Lower lobe of right lung (tissue), 2 donors: ENCODE data around the gene DMAC2. TPM values are rescaled to one million over a fixed set of nuclear protein-coding genes. Genes with fewer than 3 reads are reported as not detected.
"Not testable (repeated sequence)": the region's sequence is repeated elsewhere in the genome, so short reads cannot be mapped to it uniquely, and the experiment has no call there.

Experiments
- ATAC-seq, 2 donors: fragments of 200-7000 bp; cut with Tn5 transposase; one replicate each; pipeline ENCODE4 v1.9.1; 2020 to 2022; ENCODE audit warnings: mild to moderate bottlenecking in 2 of 2, moderate library complexity in 2 of 2
- DNase-seq: peaks from one replicate; pipeline ENCODE4 v3.0.0-alpha.2; 2020
- H3K27ac ChIP-seq: fragments of 200-600 bp; one replicate; pipeline ENCODE4 v1.8.0; 2022
- H3K27me3 ChIP-seq: fragments of 200-600 bp; one replicate; pipeline ENCODE4 v1.8.0; 2022; ENCODE audit warnings: low read depth
- H3K36me3 ChIP-seq: fragments of 200-600 bp; one replicate; pipeline ENCODE4 v1.8.0; 2022; ENCODE audit warnings: mild to moderate bottlenecking
- H3K4me1 ChIP-seq: fragments of 200-600 bp; one replicate; pipeline ENCODE4 v1.8.0; 2022
- H3K4me3 ChIP-seq: fragments of 200-600 bp; one replicate; pipeline ENCODE4 v1.8.0; 2022; ENCODE audit warnings: mild to moderate bottlenecking
- H3K9me3 ChIP-seq: fragments of 200-600 bp; one replicate; pipeline ENCODE4 v1.8.0; 2022
- intact Hi-C: fragments of 100-400 bp; cut with DNase I; formaldehyde crosslinking; loops from one replicate; pipeline ENCODE4 v1.11.0; 2022
- total RNA-seq: library from RNA; stranded (reverse); fragmentation: NEBNext Ultra II Directional; extraction: Animal tissue kit (Norgen Biotek cat#: 25700); gene quantifications from one replicate; pipeline ENCODE4 v1.2.1, GENCODE V29; 2021
- TF ChIP-seq, protein P1 (sequence below): fragments of 200-600 bp; IDR thresholded peaks from one replicate; pipeline ENCODE4 v1.8.0; 2022; ENCODE audit warnings: antibody characterized with exemption, mild to moderate bottlenecking
- donor health status: DM: no; HTN: yes; CAD: no; lungs with severe emphysema.

Gene DMAC2
- total RNA-seq, 1 donor from 2014 or later = 57.7 TPM

DNA sequence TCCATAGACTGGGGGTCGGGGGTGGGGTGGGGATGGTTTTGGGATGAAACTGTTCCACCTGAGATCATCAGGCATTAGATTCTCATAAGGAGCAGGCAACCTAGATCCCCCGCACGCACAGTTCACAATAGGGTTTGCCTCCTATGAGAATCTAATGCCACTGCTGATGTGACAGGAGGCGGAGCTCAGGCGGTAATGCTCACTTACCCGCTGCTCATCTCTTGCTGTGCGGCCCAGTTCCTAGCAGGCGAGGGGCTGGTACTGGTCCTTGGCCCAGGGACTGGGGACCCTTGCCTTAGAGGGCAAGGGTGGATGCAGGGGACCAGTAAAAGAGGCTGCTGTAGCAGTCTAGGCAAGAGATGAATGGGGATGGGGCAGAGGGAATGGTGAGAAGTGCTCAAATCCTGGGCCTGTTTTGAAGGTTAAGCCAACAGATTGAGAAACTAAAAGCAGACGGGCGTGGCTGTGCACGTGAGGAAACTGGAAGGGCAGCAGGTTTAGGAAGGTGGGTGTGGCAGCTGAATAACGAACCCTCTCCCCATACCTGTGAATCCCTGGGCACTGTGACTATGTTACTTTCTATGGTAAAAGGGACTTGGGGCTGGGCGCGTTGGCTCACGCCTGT, 1.7 kb upstream of the DMAC2 start:
- intact Hi-C loops = no loop called here
- TF ChIP-seq, protein P1, sequence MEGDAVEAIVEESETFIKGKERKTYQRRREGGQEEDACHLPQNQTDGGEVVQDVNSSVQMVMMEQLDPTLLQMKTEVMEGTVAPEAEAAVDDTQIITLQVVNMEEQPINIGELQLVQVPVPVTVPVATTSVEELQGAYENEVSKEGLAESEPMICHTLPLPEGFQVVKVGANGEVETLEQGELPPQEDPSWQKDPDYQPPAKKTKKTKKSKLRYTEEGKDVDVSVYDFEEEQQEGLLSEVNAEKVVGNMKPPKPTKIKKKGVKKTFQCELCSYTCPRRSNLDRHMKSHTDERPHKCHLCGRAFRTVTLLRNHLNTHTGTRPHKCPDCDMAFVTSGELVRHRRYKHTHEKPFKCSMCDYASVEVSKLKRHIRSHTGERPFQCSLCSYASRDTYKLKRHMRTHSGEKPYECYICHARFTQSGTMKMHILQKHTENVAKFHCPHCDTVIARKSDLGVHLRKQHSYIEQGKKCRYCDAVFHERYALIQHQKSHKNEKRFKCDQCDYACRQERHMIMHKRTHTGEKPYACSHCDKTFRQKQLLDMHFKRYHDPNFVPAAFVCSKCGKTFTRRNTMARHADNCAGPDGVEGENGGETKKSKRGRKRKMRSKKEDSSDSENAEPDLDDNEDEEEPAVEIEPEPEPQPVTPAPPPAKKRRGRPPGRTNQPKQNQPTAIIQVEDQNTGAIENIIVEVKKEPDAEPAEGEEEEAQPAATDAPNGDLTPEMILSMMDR = no peak
- H3K27me3 ChIP-seq = no peaks in the 10 kb centered on the region

DNA sequence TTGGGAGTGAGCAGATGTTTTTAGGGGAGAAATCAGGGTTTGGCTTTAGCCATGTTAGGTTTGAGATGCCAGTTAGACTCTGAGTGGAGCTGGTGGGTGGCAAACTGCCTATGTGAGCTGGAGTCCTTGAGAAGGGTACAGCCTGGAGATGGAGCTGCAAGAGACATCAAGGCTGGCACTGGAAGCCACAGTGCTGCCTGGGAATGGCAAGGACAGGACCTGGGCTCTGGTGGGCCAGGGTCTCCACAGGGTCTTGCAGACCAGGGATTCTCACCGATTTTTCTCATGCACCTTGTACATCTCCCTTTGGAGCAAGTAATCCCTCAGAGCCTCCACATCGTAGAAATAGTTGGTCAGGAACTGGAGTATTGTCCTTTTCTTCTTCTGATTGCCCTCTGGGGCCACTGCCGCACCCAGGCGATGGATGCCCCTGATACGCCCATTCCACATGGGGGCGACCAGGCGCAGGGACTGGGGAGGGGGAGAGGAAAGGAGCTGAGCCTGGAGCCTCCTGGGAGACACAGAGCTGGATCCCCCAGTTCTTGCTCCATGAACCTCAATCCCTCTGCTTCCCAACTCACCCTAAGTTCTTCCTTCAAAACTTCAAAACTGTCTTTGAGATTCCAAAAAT, 1.7 kb downstream of the DMAC2 start:
- no peak for DNase-seq
- Histone ChIP-seq H3K36me3 (peaks cover 35% of the 10 kb centered on the region), H3K27me3 (no peaks in the 10 kb centered on the region), H3K9me3 (no peaks in the 10 kb centered on the region), H3K4me1 (peaks cover 20% of the 10 kb centered on the region), H3K27ac (no peak overlapping the region), H3K4me3 (no peak overlapping the region)
- no peak for ATAC-seq
- TF ChIP-seq, protein P1 = no peak
- intact Hi-C loops = no loop called here

More for the DNA sequence above, 1.7 kb upstream of the DMAC2 start:
- no peak overlapping the region for H3K27ac ChIP-seq
- ATAC-seq = no peak
- H3K36me3 ChIP-seq = peaks cover 17% of the 10 kb centered on the region
- no peak overlapping the region for H3K4me3 ChIP-seq
- H3K4me1 ChIP-seq = peaks cover 20% of the 10 kb centered on the region
- no peak for DNase-seq
- no peaks in the 10 kb centered on the region for H3K9me3 ChIP-seq

DNA sequence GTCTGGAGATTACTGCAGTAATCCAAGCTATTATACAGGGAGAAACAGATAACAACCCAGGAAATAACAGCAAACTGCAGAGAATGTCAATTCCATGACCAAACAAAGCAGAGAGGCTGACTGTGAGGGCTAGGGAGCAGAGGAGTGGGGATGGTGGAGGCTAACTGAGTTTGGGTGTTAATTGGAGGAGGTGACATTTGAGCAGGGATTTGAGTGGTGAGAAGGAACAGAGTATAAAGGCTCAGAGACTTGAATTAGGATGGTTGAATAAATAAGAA, 3.1 kb downstream of the DMAC2 start:
- Histone ChIP-seq H3K4me3 (no peak overlapping the region), H3K27ac (no peak overlapping the region), H3K27me3 (no peaks in the 10 kb centered on the region), H3K4me1 (peaks cover 20% of the 10 kb centered on the region), H3K36me3 (peaks cover 45% of the 10 kb centered on the region), H3K9me3 (no peaks in the 10 kb centered on the region)
- DNase-seq = no peak
- ATAC-seq = no peak
- intact Hi-C loops = no loop called here
- TF ChIP-seq, protein P1 = no peak

DNA sequence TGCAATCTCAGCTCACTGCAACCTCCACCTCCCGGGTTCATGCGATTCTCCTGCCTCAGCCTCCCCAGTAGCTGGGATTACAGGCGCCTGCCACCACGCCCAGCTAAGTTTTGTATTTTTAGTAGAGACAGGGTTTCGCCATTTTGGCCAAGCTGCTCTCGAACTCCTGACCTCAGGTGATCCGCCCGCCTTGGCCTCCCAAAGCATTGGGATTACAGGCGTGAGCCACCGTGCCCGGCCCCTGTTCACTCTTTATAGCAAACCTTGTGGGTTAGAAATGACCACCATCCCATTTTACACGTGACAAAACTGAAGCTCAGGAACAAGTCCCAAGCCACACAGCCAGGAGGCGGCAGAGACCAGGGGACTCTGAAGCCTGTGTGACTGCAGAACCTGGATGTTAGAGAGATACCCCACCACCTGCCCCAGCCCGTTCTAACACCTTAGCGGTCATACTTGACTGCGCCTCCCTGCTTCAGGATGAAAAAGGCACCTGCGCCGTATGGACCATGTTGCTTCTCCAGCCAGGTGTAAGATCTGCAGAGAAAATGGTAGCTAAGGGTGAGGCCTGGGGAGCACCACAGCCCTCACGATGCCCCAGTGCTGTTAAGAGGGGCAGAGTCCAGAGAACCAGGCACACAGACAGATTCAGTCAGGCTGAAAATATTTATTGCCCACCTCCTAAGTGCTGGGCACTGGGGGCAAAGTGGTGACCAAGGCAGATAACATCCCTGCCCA, 3.6 kb downstream of the DMAC2 start:
- DNase-seq (no peak), ATAC-seq (no peak)
- intact Hi-C loops = no loop called here
- H3K4me1 ChIP-seq = peaks cover 20% of the 10 kb centered on the region
- H3K27me3 ChIP-seq = no peaks in the 10 kb centered on the region
- no peaks in the 10 kb centered on the region for H3K9me3 ChIP-seq
- TF ChIP-seq, protein P1 = no peak
- H3K4me3 ChIP-seq = no peak overlapping the region
- H3K27ac ChIP-seq = no peak overlapping the region
- peaks cover 50% of the 10 kb centered on the region for H3K36me3 ChIP-seq

DNA sequence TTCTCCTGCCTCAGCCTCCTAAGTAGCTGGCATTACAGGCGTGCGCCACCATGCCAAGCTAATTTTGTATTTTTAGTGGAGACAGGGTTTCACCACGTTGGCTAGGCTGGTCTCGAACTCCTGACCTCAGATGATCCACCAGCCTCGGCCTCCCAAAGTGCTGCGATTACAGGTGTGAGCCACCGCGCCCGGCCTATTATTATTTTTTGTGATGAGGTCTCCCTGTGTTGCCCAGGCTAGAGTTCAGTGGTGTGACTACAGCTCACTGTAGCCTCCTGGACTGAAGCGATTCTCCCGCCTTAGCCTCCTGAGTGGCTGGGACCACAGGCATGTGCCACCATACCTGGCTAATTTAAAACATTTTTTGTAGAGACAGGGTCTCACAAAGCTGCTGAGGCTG, 4.3 kb downstream of the DMAC2 start:
- Histone ChIP-seq H3K36me3 (peaks cover 56% of the 10 kb centered on the region), H3K4me1 (peaks cover 18% of the 10 kb centered on the region)
- H3K4me3 ChIP-seq, H3K27me3 ChIP-seq, intact Hi-C loops, H3K27ac ChIP-seq, H3K9me3 ChIP-seq, ATAC-seq, DNase-seq: not testable (repeated sequence)

DNA sequence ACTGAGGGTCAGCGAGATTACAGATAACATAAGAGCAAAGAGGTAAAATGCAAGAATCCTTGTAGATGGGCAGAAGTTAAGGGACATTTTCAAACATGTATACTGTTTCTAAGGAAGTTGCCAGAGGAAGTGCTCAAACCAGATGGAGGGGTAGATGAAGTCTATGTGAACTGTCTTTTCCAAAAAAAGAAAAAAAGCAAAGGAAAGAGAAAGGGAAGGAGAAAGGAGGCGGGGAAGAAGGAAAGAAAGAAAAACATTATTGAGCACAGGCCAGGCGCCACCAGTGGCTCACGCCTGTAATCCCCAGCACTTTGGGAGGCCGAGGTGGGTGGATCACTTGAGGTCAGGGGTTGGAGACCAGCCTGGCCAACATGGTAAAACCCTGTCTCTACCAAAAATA, 5.3 kb downstream of the DMAC2 start:
- Histone ChIP-seq H3K4me1 (peaks cover 12% of the 10 kb centered on the region), H3K4me3 (no peak overlapping the region), H3K27me3 (no peaks in the 10 kb centered on the region), H3K27ac (no peak overlapping the region), H3K36me3 (peaks cover 56% of the 10 kb centered on the region), H3K9me3 (no peaks in the 10 kb centered on the region)
- intact Hi-C loops = no loop called here
- no peak for ATAC-seq
- TF ChIP-seq, protein P1 = no peak
- DNase-seq = no peak
